Fibroblast of skin of scalp (primary cell): ENCODE data around the gene NDUFS6.

Experiments
- DNase-seq: peaks from one replicate; pipeline ENCODE4 v3.0.0-alpha.2; 2013

Gene NDUFS6

GRCh38 chr5:1818784-1819183 is 17.6 kb downstream of the NDUFS6 start:
- DNase-seq, result no peak

DNA sequence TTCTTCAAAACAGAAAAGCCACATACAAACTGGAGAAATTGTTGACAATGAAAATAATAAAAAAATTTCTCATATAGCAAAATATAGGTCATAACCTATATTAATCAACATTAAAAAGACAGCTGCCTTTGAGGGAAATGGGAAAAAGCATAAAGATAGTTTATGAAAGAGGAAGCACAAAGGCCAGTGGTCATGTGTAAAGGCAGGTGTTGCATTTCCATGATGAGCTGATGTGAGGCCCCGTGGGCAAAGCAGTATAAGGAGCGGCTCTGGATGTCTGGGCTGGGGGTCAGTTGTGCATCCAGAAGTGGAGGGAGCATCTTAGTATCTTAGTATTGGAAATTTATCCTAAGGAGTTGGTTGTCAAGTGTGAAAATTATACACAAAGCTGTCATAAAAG is 18.3 kb downstream of the NDUFS6 start:
- DNase-seq, result no peak

DNA sequence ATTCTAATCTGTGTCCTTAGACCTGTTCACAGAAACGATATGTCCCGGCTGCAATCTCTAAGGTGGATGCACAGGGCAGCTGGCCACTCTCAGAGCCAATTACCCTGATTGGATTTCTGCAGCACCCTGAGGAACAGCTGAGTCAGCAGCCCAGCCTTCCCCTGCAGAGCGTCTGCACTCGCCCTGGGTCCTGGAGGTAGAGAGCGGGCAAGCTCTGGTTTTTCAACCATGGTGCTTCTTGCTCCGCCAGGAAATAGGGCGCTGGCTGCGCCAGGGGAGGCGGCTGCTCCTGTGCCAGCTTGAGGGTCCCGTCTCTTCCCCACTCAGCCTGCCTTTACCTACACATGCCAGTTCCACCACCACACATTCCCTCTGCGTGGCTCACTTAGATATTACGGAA is 19.2 kb downstream of the NDUFS6 start:
- no peak for DNase-seq

DNA sequence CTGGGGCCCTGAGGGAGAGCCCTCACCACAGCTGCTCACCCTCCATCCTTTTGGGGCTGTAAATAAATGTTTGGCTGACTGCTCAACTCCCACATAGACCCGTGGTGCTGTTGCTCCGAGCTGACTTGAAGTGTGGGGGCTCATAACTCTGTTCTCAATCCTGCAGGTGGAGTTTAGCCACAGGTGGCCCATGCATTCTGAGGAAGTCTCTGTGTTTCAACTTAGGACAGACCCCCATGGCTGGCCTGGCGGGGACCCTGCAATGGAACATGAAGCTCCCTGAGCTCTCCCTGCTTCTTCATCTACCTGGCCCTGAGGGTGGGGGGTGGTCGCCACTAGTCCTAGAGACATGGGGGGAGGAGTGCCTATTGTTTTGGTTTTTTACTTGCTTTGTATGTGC is 19.7 kb downstream of the NDUFS6 start:
- DNase-seq, result no peak

- DNase-seq, result no peak
Measured at GRCh38 chr5:1821862-1822261, 20.7 kb downstream of the NDUFS6 start.

- DNase-seq, result no peak
Measured at GRCh38 chr5:1823381-1824034, 22.3 kb downstream of the NDUFS6 start.

DNA sequence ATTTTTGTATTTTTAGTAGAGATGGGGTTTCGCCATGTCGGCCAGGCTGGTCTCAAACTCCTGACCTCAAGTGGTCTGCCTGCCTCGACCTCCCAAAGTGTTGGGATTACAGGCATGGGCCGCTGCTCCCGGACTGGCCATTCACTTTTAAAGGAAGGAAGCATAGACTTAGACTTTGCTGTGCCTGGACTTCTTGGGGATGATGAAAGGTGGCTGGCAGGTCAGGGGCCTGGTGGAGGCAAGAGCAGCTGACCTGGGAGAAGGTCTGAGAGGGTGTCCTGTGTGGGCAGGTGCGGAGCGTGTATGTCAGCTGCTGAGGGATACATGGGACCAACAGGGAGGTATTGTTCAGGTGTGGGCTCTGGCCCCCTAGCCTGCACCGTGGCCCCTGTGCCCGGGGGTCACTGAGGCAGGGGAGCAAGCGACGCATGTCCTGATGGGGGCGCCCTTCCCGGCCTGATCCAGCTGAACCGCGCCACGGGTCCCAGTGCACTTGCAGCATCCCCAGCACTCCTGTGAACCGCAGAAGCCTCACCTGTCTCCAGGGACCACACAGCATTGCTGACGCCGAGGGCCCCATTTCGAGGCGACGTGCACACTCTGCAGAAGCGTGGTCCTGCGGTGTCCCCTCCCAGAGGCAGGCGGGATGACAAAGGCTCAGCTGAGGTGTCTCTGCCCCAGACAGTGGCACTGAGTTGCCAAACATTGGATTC is 23.1 kb downstream of the NDUFS6 start:
- no peak for DNase-seq

- no peak for DNase-seq
Measured at GRCh38 chr5:1824903-1825841, 24.0 kb downstream of the NDUFS6 start.

DNA sequence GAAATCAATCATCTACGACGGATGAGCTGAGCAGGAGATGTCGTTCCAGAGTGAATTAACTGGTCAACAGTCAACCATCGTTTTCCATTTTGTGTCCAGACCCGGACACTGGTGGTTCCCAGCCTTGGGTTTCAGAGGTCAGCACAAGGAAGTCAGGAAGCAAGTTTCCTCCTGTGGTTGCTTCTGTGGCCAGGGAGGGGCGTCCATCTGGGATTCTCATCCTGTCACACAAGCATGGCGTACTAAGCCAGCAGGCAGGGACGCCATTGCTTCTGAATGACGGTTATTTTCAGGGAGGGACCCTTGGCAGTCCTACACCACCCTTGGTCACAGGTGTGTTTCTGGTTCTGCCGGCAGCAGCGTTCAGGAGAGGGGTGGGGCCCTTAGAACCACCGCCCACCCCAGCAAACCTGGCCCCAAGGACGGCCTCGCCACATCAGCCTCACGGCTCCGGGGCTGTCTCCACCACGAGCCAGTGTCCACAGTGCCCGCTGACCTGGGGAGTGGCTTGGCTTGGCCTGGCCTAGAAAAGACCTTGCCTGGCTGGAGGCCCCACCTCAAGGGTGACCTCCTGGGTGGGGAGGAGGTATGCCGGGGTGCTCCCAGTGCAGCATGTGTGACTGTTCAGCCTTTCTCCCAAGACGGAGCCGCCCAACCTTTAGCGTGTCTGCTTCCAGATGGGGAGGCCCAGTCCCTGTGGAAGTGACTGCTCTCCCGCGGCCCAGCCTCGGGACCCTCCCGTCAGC is 25.2 kb downstream of the NDUFS6 start:
- DNase-seq, result no peak

- DNase-seq, result no peak
Measured at GRCh38 chr5:1827025-1827885, 26.0 kb downstream of the NDUFS6 start.

DNA sequence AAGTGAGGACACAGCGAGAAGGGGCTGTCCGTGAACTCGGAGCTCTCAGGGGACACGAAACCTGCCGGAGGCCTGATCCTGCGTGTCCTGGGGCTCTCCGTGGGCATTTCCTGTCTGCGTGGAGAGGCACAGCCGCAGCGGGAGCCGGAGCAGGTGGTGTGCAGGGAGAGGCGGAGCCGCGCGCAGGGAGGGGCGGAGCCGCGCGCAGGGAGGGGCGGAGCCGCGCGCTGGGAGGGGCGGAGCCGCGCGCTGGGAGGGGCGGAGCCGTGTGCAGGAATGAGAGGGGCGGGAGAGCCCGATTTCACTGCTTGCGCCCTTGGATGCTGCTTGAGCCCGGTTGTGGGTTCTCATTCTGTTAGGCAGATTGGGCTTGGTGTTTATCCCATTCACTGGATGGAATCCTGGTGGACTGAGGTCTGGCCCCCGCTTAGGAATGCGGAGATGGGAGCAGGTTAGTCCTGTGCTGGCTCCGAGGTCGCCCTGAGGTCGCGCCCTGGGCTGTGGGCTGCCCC is 26.7 kb downstream of the NDUFS6 start:
- DNase-seq, result no peak

DNA sequence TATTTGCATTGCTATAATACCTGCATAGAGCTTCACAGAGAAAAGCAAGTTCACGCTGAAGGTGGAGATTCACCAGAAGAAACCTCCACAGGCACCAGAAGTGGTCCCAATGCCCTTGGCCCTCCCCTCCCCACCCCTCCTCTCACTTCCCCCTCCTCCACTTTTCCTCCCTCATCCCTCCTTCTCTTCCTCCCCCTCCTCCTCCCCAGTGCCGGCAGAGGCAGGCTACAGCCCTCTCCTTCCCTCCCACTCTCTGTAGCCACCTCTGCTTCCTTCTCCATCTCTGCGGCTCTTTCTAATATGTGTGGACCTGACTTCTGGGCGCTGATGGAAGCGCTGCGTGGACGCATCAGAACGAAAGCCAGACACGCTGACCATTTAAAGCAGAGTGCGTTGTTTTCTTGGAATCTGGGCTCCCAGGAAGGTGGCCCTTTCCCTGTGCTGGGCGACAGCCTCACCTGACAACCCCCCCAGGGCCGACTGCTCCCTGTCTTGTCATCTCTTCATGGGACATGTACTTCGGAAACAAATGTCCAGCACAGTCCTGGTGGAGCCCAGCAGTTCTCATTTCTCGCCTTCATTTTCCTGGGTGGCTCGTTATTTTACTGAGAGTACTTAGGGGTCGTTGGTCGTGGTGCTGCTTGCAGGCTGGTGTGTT is 29.5 kb downstream of the NDUFS6 start:
- DNase-seq, result no peak

DNA sequence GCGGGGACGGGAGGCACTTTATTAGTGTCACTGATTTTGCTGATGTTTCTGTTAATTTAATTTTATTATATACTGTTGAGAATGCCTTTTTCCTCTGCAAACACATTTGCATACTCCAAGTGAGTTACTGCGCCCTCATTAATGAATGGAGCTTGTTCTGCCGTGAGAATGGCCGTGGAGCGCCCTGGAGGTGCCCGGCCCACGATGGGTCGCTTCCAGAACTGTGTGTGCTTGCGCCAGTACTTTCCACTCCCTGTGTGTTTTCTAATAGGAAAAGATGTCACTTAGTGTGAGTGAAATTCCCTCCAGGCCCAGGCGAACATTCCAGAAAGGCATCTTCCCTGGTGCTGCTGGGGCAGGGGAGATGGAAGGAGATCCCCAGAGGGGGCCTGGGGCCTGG is 30.1 kb downstream of the NDUFS6 start:
- DNase-seq, result no peak

DNA sequence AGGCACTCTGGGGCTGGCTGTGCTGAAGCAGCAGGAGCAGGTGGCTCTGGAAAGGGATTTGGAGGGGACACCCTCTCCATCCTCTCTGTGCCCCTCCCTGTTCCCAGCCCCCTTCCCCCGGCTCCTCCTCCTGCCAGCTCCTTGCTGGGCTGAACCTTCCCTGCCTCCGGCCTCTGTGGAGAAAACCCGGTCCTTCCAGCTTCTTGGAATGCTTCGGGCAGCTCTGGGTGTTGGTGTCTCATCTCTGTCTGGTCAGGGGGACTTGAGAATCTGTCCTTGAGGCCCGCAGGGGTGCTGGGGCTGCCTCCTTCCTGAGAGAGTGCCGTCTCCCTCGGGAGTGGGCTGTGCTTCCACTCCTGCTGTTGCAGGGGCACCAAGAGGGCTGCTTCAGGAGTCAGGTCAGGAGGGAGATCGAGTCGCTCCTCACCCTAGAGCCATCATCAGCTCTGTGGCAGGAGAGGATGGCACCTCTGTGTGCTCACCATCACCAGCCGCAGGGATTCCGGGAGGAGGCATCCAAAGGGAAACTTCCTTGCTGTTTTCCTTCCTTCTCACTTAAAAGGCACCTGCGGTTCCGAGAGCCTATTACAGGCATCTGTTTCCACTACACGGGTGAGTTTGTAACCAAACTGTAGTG is 30.6 kb downstream of the NDUFS6 start:
- DNase-seq, result no peak

DNA sequence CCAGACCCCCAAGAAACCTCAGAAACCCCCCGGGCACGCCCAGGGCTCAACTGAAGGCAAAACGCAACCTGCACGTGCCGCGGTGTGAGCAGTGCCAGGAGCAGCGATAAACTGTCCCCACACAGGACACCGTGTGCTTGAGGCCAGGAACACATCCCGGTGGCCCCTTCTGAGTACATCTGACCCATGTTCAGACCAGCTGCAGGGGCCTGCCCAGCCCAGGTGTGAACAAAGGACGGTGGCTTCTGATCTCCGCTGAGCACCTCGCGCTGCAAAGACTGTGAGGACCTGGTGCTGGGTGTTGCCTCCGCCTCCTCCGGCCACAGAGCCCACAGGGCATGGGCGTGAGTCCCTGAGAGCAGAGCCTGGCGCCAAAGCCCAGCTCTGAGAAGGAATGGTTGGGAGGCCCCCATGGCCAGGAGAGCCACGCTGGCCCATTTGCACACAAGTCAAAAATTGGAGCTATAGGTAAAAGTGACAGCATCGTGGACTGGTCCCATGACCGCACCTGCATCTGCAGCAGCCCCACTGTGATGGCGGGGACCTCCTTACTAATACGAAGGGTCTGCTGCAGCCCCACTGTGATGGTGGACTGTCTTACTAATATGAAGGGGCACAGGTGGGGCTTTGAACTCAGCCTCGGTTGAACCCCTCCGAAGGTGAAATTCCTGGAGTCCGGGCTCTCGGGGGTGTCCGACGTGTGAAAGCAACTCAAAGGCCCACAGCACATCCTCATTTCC is 31.5 kb downstream of the NDUFS6 start:
- DNase-seq, result no peak

DNA sequence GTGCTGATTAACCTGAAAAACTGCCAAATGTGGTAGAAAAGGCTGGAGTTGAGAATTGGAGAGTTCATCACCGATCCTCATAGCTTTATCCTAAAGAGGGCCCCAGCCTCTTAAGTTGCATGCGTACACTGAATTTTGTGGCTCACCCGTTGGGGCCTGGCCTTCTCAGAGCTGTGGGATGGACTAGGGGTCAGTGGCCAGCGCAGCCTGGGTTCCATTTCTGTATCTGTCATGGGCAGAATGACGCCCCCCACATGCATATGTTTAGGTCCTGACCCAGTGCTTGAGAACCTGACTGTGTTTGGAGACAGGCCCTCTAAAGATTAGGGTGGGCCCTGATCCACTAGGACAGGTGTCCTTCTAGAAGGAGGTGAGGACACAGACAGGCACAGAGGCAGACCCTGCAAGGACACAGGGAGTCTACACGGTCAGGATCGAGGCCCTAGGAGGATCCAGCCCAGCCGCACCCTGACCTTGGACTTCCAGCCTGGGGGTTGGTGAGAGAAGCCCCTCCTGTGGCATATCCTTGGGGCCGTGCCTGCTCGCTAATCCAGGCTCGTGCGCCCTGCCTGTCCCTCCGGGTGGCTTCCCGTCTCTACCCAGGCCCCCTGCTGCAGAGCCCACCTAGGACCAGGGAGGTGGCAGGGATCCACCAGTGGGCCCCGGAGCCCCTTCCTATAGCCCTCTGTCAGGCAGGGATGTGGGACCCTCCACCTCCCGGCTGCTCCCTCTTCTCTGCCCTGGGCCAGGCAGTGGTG is 32.2 kb downstream of the NDUFS6 start:
- no peak for DNase-seq

- no peak for DNase-seq
Measured at GRCh38 chr5:1834022-1834551, 32.9 kb downstream of the NDUFS6 start.

DNA sequence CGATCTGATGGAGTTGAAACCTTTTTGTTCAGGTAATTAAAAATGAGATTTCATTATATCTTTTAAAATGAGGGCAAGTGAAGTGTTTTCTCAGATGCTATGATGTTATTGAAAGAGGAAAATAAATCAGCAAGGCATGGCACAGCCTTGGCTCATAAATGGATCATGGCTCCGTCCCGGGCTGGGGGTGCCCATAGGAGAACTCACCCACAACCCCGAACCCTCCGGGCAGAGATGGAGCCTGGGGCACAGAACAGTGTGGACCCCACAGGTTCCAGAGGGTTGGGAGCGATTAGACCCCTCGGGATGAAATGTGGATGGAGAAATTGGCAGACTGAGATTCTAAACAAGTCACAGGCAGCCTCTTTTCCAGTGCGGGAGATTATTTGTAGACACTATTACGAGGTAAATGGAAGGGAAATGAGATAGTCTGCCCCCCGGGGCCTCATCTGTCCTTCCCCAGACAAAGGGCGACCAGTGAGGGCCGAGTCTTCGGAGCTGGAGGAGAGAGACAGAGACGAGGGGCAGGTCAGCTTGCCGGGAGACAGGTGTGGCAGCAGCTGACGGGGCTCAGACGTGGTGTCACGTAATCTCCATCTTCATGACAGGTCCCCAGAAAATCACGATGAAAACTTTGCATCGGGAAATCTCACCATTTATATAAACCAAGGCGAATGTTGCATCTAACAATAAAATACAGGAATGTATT is 33.7 kb downstream of the NDUFS6 start:
- DNase-seq, result no peak
